ENCODE measurements around the gene HSPE1. TPM values are rescaled to one million over a fixed set of nuclear protein-coding genes. Genes with fewer than 3 reads are reported as not detected.

HSPE1 gene
- total RNA-seq (2021), result 333 to 372 TPM (median 366 TPM) in 3 replicates
- Bru-seq, nascent RNA, result percentile 99 among the genes with signal in this experiment
- long read RNA-seq, experiment 1, transcript HSPE1-201 (4 exons, 950 nt), result major isoform, 747 of 799 reads
- long read RNA-seq, experiment 1, partial matches to known transcripts, result 33 of 799 reads
- long read RNA-seq, experiment 1, other reads (novel, unspliced or antisense), result 16 of 799 reads
- long read RNA-seq, experiment 2, transcript HSPE1-201 (4 exons, 950 nt), result major isoform, 834 of 984 reads
- long read RNA-seq, experiment 2, partial matches to known transcripts, result 85 of 984 reads
- long read RNA-seq, experiment 2, other reads (novel, unspliced or antisense), result 59 of 984 reads
- long read RNA-seq, experiment 3, transcript HSPE1-201 (4 exons, 950 nt), result major isoform, 34 of 58 reads
- long read RNA-seq, experiment 3, partial matches to known transcripts, result 5 of 58 reads
- long read RNA-seq, experiment 3, other reads (novel, unspliced or antisense), result 17 of 58 reads

DNA sequence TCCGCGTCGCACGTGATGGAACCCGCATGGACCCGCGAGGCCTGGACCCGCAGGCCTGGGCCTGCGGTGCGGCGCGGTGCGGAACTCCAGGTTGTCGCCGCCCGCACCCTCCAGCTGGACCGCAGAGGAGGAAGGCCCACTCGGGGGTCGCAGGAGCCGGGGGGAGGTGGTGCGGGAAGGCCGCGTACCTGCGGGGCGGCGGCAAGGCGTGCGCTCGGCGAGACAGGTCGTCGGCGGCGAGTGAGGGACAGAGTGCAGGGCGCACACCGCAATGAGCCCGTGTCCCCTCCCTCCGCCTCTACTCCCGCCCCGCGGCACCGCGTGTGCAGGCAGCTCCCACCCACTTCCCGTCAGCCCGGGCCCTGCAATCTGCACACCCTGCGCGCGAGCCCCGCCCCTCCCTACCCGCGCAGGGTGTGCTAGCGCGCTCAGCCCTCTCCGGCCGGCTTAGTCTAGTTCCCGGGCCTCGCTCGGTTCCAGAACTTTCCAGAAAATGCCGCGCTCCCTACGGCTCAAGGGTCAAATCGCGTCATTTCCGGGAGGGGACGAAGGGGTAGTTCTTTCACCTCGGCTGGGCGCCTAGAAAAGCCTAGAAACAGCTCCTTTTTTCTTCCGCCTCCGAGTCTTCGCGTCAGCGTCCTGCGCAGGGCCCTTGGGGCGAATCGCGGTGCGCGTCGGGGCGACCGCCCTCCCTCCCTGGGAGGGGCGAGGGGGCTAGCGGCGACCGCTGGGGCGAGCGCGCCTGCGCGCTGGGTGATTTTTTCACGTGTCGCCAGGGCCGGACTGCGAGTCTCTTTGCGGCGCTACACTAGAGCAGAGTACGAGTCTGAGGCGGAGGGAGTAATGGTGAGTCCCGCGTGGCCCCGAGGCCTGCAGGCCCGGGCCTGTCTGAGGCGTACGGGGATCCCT, at the start of gene HSPE1, which contains the start of gene HSPD1:
Gene HSPE1 (plus strand): TSS at position 786 of the 909 bp plus-strand sequence. CDS start 58 bp downstream, at position 844.
Gene HSPD1 (minus strand): TSS at position 247 of the 909 bp plus-strand sequence. CDS start 992 bp downstream, outside the sequence.
- DNase-seq (ENCODE audit: low spot score), result peak; percentile 96
- POLR2A ChIA-PET, result interaction anchor here (0.5 to 5.0 kb wide), 21 partner anchors 9 to 205 kb away, joined by 3 to 64 read pairs (median 5); partner anchors contain the start of genes COQ10B, MARS2, MOB4 and SF3B1
- peak; percentile 89 for ATAC-seq
- no peaks in the 10 kb centered on the region for H3K9me3 Mint-ChIP-seq
- peaks cover 50% of the 10 kb centered on the region for H3K4me1 Mint-ChIP-seq
- CTCF ChIA-PET, result interaction anchor here (0.6 to 1.0 kb wide), 4 partner anchors 8 to 205 kb away, joined by 3 to 6 read pairs (median 4); partner anchors contain the start of gene MARS2
- H3K36me3 Mint-ChIP-seq, result peaks cover 90% of the 10 kb centered on the region
- H3K27ac Mint-ChIP-seq, result peak within 1 kb of the TSS; percentile 97
- peak within 1 kb of the TSS; percentile 91 for H3K4me3 Mint-ChIP-seq
- H3K27me3 Mint-ChIP-seq (ENCODE audit: low read depth), result no peaks in the 10 kb centered on the region; the same call in 1 of the 2 replicates
- TF ChIP-seq ZNF317 (CRISPR knock-in tag; IDR thresholded peaks at IDR 0.05; ENCODE audit: borderline replicate concordance, low read depth), result peak; percentile 67
- TF ChIP-seq HMGXB4 (CRISPR knock-in tag; IDR thresholded peaks at IDR 0.05), result peak; percentile 91
- TF ChIP-seq PRRX2 (CRISPR knock-in tag; IDR thresholded peaks at IDR 0.05), result no peak
- TF ChIP-seq JUN (CRISPR knock-in tag; IDR thresholded peaks at IDR 0.05), result no peak; the same call in none of the 2 replicates
- TF ChIP-seq, protein P1, sequence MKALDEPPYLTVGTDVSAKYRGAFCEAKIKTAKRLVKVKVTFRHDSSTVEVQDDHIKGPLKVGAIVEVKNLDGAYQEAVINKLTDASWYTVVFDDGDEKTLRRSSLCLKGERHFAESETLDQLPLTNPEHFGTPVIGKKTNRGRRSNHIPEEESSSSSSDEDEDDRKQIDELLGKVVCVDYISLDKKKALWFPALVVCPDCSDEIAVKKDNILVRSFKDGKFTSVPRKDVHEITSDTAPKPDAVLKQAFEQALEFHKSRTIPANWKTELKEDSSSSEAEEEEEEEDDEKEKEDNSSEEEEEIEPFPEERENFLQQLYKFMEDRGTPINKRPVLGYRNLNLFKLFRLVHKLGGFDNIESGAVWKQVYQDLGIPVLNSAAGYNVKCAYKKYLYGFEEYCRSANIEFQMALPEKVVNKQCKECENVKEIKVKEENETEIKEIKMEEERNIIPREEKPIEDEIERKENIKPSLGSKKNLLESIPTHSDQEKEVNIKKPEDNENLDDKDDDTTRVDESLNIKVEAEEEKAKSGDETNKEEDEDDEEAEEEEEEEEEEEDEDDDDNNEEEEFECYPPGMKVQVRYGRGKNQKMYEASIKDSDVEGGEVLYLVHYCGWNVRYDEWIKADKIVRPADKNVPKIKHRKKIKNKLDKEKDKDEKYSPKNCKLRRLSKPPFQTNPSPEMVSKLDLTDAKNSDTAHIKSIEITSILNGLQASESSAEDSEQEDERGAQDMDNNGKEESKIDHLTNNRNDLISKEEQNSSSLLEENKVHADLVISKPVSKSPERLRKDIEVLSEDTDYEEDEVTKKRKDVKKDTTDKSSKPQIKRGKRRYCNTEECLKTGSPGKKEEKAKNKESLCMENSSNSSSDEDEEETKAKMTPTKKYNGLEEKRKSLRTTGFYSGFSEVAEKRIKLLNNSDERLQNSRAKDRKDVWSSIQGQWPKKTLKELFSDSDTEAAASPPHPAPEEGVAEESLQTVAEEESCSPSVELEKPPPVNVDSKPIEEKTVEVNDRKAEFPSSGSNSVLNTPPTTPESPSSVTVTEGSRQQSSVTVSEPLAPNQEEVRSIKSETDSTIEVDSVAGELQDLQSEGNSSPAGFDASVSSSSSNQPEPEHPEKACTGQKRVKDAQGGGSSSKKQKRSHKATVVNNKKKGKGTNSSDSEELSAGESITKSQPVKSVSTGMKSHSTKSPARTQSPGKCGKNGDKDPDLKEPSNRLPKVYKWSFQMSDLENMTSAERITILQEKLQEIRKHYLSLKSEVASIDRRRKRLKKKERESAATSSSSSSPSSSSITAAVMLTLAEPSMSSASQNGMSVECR (CRISPR knock-in tag; IDR thresholded peaks at IDR 0.05; ENCODE audit: borderline replicate concordance), result peak; percentile 94
- no peak for TF ChIP-seq IRF2 (CRISPR knock-in tag; IDR thresholded peaks at IDR 0.05; ENCODE audit: borderline replicate concordance, low read depth)
- TF ChIP-seq NR2C2 (CRISPR knock-in tag; IDR thresholded peaks at IDR 0.05), result peak; percentile 52
- TF ChIP-seq, protein P2, sequence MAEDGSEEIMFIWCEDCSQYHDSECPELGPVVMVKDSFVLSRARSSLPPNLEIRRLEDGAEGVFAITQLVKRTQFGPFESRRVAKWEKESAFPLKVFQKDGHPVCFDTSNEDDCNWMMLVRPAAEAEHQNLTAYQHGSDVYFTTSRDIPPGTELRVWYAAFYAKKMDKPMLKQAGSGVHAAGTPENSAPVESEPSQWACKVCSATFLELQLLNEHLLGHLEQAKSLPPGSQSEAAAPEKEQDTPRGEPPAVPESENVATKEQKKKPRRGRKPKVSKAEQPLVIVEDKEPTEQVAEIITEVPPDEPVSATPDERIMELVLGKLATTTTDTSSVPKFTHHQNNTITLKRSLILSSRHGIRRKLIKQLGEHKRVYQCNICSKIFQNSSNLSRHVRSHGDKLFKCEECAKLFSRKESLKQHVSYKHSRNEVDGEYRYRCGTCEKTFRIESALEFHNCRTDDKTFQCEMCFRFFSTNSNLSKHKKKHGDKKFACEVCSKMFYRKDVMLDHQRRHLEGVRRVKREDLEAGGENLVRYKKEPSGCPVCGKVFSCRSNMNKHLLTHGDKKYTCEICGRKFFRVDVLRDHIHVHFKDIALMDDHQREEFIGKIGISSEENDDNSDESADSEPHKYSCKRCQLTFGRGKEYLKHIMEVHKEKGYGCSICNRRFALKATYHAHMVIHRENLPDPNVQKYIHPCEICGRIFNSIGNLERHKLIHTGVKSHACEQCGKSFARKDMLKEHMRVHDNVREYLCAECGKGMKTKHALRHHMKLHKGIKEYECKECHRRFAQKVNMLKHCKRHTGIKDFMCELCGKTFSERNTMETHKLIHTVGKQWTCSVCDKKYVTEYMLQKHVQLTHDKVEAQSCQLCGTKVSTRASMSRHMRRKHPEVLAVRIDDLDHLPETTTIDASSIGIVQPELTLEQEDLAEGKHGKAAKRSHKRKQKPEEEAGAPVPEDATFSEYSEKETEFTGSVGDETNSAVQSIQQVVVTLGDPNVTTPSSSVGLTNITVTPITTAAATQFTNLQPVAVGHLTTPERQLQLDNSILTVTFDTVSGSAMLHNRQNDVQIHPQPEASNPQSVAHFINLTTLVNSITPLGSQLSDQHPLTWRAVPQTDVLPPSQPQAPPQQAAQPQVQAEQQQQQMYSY (CRISPR knock-in tag; IDR thresholded peaks at IDR 0.05), result peak; percentile 42
- TF ChIP-seq, protein P3, sequence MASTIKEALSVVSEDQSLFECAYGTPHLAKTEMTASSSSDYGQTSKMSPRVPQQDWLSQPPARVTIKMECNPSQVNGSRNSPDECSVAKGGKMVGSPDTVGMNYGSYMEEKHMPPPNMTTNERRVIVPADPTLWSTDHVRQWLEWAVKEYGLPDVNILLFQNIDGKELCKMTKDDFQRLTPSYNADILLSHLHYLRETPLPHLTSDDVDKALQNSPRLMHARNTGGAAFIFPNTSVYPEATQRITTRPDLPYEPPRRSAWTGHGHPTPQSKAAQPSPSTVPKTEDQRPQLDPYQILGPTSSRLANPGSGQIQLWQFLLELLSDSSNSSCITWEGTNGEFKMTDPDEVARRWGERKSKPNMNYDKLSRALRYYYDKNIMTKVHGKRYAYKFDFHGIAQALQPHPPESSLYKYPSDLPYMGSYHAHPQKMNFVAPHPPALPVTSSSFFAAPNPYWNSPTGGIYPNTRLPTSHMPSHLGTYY (CRISPR knock-in tag; IDR thresholded peaks at IDR 0.05), result 0 out of 2 replicates have a peak, but pooled peaks have one; percentile 23
- peak; percentile 58; the same call in 1 of the 2 replicates for TF ChIP-seq CREB1 (CRISPR knock-in tag; IDR thresholded peaks at IDR 0.05)
- TF ChIP-seq TP53 (CRISPR knock-in tag; IDR thresholded peaks at IDR 0.05), result peak; percentile 94
- TF ChIP-seq FOXP1 (CRISPR knock-in tag; IDR thresholded peaks at IDR 0.05; ENCODE audit: borderline replicate concordance), result peak; percentile 89
- TF ChIP-seq CBFB (CRISPR knock-in tag; IDR thresholded peaks at IDR 0.05; ENCODE audit: low read depth), result 0 out of 2 replicates have a peak, but pooled peaks have one; percentile 70
- peak; percentile 35; the same call in 1 of the 2 replicates for TF ChIP-seq NFYB (CRISPR knock-in tag; conservative IDR thresholded peaks at IDR 0.05; ENCODE audit: low read depth)
- TF ChIP-seq TEAD1 (CRISPR knock-in tag; IDR thresholded peaks at IDR 0.05), result peak; percentile 90
- TF ChIP-seq, protein P4, sequence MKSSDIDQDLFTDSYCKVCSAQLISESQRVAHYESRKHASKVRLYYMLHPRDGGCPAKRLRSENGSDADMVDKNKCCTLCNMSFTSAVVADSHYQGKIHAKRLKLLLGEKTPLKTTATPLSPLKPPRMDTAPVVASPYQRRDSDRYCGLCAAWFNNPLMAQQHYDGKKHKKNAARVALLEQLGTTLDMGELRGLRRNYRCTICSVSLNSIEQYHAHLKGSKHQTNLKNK (CRISPR knock-in tag; IDR thresholded peaks at IDR 0.05), result no peak
- TF ChIP-seq OVOL2 (CRISPR knock-in tag; IDR thresholded peaks at IDR 0.05; ENCODE audit: borderline replicate concordance), result no peak
- 0 out of 2 replicates have a peak, but pooled peaks have one; percentile 33 for TF ChIP-seq NR1H2 (CRISPR knock-in tag; IDR thresholded peaks at IDR 0.05)
- TF ChIP-seq ZNF416 (CRISPR knock-in tag; IDR thresholded peaks at IDR 0.05), result no peak
- TF ChIP-seq, protein P5, sequence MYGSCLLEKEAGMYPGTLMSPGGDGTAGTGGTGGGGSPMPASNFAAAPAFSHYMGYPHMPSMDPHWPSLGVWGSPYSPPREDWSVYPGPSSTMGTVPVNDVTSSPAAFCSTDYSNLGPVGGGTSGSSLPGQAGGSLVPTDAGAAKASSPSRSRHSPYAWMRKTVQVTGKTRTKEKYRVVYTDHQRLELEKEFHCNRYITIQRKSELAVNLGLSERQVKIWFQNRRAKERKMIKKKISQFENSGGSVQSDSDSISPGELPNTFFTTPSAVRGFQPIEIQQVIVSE (CRISPR knock-in tag; IDR thresholded peaks at IDR 0.05; ENCODE audit: borderline replicate concordance), result no peak
